ENCODE results near the gene CLEC4C.
"Not testable (repeated sequence)": the region's sequence is repeated elsewhere in the genome, so short reads cannot be mapped to it uniquely, and the experiment has no call there.

The CLEC4C gene

DNA sequence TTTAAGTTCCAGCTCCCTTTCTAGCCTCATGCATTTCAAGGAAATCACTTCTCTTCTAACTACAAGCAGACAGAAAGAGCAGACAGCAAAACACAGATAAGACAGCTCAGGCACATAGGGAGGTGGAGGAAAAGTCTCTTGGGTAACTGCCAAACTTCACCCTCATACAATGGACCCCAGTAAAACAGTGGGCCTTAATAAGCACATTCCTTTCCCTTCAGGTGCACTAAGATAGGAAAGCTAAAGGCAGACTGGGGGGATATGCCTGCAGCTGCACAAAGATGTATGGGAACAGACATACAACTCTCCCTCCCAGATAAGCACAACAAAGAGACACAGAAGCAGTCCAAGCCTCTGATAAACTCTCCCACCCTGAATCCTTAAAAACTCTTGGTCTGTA lies 16.2 kb downstream of the CLEC4C start:
- DNase-seq (ENCODE audit: low read depth); H3K4me3 ChIP-seq (ENCODE audit: low read depth, low read length): not testable (repeated sequence)

DNA sequence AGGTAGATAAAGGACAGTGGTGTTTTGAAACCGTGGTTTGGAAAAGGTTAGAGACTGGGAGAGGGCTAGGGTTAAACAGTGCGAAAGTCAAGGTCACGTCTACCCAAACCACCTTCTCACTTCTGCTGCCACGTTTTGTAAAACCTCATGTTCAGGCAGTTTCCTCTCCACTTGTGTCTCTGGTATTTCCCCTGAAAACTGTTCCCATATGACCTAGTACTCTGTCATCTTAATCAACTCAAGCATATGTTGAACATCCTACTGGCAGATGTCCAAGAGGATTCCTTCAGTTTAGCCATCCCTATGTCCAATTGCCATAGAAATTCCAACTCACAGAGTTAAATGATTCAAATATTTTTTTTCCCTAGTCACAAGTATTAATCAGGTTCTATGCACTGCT lies 17.4 kb downstream of the CLEC4C start:
- no peak for DNase-seq (ENCODE audit: low read depth)
- H3K4me3 ChIP-seq (ENCODE audit: low read depth, low read length): no peak overlapping the region

DNA sequence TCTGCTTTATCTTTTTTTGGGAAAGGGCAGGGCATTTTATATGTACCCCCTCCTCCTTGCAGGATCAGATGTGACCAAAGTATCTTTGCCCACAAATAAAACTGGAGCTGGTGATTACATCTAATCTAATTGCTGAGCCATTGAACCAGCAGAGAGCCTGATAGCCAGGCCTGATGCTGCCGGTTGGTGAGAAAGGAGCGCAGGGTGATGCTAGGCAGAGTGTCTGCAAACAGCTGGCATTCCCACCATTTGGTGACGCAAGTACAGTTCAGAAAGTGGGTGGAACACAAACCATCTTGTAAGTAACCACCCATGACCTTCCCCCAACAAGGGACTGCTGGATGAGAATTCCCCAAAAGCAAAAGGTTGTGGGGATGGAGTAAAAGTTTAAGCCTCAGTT lies 23.2 kb downstream of the CLEC4C start:
- H3K4me3 ChIP-seq (ENCODE audit: low read depth, low read length): no peak overlapping the region
- no peak for DNase-seq (ENCODE audit: low read depth)

DNA sequence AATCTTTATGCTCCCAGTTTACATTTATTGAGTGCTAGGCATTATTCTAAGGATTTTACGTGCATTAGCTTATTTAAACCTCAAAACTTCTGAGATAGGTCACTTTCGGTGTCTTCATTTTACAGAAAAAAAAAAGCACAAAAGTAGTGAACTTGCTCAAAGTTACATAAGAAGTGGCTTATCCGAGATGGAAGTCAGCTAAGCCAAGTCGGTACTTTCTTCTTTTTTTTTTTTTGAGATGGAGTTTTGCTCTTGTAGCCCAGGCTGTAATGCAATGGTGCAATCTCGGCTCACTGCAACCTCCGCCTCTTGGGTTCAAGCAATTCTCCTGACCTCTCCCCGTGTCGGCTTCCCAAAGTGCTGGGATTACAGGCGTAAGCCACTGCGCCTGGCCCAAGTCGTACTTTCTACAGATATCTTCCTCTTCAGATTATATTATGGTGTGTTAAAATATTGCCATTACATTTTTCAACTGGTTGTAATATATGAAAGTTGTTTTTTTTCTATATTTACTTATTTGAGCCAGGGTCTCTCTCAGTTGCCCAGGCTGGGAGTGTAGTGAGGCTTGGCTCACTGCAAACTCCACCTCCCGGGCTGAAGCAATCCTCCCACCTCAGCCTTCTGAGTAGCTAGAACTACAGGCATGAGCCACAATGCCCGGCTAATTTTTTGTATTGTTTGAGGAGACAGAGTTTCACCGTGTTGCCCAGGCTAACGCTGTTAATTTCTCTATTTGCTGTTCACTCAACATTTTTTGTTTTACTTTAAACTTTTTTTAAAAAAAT lies 27.0 kb downstream of the CLEC4C start:
- no peak overlapping the region for H3K4me3 ChIP-seq (ENCODE audit: low read depth, low read length)
- no peak for DNase-seq (ENCODE audit: low read depth)

DNA sequence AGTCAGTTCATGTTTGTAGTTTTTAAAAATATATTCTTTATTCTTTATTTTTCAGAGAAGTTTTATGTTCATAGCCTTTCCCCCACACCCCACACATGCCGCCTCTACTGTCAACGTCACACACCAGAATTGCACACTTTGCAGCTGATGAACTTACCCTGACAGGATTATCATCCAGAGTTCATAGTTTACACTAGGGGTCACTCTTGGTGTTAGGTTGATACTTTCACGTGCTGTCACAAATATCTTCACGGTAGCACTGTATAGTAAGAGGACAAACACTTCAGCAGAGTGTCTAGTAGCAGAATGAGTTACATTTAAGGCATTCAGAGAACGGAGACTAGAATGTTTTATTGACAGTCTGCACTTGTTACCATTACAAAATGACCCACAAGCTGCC lies 30.8 kb downstream of the CLEC4C start:
- no peak overlapping the region for H3K4me3 ChIP-seq (ENCODE audit: low read depth, low read length)
- no peak for DNase-seq (ENCODE audit: low read depth)

DNA sequence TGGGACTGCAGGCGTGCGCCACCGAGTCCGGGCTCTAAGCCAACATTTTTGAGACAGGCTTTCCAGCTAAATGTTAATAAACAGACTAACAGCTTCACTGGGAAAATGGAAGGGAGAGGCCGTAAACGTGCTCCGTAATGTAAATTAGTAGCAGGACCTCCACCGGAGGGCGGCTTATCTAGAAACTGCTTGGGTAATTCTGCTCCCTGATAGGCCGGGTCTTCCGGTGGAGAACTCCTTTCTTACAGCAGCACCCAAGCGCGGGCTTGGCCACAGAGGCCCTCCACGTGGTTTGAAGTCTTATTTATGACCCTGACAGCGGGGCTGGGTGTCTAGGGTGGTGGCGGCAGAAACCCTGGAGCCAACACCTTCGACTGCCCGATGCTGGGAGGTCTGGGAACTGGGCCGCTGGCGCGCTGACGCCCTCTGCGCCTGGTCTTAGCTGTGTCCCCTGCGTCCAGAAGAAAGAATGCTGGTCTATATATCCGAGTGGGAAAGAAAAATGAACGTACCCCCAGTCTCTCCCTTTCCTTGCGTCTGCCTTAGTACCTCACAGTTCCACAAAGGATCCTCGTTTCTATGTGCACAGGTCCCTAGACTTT lies 34.2 kb downstream of the CLEC4C start:
- no peak for DNase-seq (ENCODE audit: low read depth)
- no peak overlapping the region for H3K4me3 ChIP-seq (ENCODE audit: low read depth, low read length)

DNA sequence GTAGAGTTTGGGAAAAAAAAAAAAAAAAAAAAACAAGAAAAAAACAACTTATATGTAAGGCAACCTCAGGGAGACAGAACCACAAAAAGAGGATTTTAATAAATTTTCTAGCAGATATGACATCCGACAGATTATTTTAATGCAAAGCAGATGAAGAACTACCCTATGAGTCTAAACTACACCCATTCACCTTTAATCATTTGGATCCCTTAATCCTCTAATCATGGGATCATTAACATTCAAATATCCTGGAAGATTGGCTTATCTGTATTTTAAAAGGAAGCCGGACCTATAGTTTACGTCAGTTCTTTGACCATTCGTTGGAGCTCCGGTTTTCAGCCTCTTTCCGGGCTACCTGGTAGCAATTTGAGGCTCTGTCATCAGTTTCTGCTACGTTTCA lies 36.0 kb downstream of the CLEC4C start, which contains the start of gene DPPA3:
DPPA3 (plus strand) TSS at position 301 of the 400 bp plus-strand sequence. CDS start 138 bp downstream, outside the sequence.
- no peak for DNase-seq (ENCODE audit: low read depth)
- H3K4me3 ChIP-seq (ENCODE audit: low read depth, low read length): no peak within 1 kb of the TSS

DNA sequence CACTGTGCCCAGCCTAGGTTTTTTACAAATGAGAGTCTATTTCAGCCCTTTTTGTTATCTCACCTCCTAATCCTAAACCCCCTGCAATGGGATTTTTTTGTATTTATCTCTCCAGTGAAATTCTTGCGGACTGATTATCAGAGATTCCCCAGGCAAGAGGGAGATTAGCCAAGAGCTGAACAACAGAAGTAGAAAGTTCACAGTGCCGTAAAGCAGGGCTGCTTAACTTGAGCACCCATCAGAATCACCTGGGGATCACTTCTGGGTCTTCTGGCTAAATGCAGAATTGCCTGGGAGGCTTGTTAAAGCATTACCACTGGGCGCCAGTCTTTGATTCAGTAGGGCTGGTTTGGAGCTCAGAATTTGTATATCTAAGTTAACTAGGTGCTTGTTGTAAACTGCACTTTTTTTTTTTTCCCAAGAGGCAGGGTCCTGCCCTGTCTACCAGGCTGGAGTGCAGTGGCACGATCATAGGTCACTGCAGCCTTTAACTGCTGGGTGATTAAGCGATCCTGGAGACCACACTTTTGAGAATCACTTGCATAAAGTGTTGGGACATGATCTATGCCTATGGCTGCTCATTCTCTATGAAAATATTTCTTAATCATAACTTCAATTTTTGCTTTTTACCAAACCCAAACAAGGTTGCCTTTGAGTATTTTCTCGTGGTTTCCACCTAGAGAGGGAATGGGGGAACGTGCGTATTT lies 37.1 kb downstream of the CLEC4C start:
- H3K4me3 ChIP-seq (ENCODE audit: low read depth, low read length): no peak overlapping the region

DNA sequence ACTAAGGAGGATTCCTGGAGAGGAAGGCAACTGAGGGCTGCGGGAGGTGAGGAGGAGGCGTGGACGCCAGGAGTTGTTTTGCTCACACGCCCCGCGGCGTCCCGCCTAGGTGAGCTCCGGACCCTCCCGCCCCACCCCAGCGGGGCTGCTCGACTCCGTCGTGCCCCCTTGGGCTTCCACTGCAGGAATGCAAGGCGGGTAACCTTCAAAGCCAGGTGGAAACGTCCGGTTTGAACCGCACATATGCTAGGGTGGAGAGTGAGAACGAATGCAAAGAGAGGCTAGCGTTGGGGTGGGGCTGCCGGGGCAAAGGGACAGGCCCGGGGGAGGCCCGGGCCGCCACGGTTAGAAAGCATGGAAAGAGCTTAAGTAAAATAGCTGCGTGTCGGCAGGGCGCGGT lies 41.3 kb downstream of the CLEC4C start:
- no peak overlapping the region for H3K4me3 ChIP-seq (ENCODE audit: low read depth, low read length)
- no peak for DNase-seq (ENCODE audit: low read depth)

More for the DNA sequence above, 37.1 kb downstream of the CLEC4C start:
- DNase-seq (ENCODE audit: low read depth): no peak

DNA sequence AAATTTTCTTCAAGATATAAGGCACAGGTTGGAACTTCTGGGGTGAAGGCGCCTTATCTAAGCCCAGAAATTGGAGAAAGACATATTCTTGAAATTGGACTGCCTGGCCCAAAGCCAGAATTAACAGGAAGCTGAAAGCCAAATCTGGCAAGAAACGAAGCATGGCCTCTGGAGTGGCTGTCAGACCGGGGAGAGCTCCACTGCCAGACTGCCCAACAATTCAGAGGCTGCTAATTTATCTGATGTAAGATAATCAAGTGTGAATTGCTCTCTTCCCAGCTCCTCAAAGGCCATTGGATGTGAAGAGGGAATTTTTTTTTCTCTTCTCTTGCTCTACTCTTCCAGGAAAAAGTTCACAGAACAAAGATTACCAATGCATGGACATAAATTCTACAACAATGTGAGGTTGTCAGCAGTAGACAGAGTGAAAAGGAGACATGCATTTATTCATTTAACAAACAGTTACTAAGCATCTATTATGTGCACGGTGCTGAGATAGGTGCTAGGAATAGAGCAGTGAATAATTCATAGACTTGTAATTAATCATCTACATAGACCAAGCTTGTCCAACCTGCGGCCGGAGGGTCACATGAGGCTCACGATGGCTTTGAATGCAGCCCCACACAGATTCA lies 51.5 kb downstream of the CLEC4C start, which contains the start of gene GDF3:
GDF3 (minus strand) TSS at position 210 of the 632 bp plus-strand sequence; CDS start at position 163, 47 bp downstream.
- no peak for DNase-seq (ENCODE audit: low read depth)
- H3K4me3 ChIP-seq (ENCODE audit: low read depth, low read length): no peak within 1 kb of the TSS

DNA sequence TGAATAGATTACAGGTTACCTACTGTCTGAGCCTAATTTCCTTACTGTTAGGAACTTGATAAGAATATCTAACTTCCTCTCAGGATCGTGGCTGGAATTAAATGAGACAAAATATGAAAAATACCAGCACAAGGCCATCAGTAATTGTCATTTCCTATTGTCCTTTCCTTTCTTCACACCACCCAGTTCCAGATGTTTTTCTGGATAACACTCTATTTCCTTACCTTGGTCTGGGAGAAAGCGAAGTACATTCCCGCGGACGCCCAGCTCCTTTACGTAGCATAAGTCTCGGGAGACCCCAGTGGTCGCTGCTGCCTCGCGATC lies 52.0 kb downstream of the CLEC4C start:
- no peak overlapping the region for H3K4me3 ChIP-seq (ENCODE audit: low read depth, low read length)
- DNase-seq (ENCODE audit: low read depth): no peak

DNA sequence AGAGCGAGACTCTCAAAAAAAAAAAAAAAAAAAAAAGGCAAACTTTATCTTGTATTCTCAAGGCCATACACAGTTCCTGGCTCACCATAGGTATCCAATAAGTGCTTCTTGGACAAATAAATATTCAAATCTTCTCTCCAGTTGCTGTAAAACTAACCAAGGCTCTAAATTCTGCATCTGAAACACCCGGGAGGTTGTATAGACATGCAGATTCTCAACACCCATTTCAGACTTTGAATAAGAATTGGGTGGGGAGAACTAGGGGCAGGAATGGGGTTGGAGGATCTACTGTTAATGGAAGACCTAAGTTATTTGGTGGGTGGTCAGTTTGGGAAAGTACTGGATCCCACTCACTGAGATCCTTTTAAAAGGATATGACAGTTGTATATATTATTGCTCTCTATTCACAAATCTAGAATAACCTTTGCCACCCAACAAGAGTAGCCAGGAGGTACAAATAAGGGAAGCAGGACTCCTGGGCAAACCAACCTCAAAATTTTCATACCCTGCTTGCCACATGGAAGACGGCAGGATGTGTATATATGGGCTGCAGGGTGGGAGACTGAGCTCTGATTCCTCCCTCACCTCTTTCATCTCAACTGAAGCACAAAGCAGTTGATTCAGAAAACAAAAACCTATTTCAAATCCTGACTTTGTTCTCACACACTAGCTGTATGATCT lies 52.5 kb downstream of the CLEC4C start:
- H3K4me3 ChIP-seq (ENCODE audit: low read depth, low read length): no peak overlapping the region
- no peak for DNase-seq (ENCODE audit: low read depth)

DNA sequence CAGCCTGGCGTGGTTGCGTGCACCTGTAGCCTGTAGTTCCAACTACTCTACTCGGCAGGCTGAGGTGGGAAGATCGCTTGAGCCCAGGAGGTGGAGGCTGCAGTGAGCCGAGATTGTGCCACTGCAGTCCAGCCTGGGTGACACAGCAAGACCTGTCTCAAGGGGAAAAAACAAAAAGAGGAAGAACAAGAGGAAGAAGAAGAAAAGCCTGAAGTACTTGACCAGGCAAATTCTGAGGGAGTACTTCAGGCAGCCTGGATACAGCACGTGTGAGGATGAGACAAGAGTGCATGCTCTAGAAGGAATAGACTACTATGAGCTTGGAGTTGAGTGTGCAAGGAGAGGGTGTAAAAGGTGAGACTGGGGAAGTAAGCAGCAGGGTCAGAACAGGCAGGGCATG lies 53.4 kb downstream of the CLEC4C start:
- H3K4me3 ChIP-seq (ENCODE audit: low read depth, low read length): no peak overlapping the region
- DNase-seq (ENCODE audit: low read depth): no peak

DNA sequence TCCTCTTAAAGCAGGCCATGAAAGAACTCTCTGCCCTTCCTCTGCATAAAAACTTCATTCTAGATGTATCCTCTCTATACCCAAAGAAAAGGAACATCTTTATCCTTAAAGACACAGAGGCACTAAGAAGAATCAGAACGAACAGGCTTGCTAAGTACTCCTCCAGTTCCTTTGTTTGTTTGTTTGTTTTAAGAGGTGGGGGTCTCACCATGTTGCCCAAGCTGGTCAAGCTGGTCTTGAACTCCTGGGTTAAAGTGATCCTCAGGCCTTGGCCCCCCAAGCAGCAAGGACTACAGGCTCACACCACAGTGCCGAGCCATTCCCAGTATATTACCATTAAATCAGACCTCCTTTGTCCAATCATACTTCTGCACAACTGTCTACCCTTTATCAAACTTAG lies 65.6 kb downstream of the CLEC4C start:
- H3K4me3 ChIP-seq (ENCODE audit: low read depth, low read length): no peak overlapping the region
- DNase-seq (ENCODE audit: low read depth): no peak
